Muscle layer of colon (tissue), 2 donors: ENCODE measurements around the gene BCL2L11.

Experiments
- H3K27ac ChIP-seq: one replicate; pipeline ENCODE4 v1.7.0; 2013; ENCODE audit warnings: low read depth, mild to moderate bottlenecking, low read length, moderate library complexity
- H3K27me3 ChIP-seq, 2 donors: one replicate each; pipeline ENCODE4 v1.7.0; 2013; ENCODE audit warnings: low read length in 2 of 2, mild to moderate bottlenecking in 2 of 2; ENCODE audit not compliant: insufficient read depth in 2 of 2, control insufficient read depth in 1 of 2
- H3K36me3 ChIP-seq: one replicate; pipeline ENCODE4 v1.7.0; 2013; ENCODE audit warnings: mild to moderate bottlenecking, low read length; ENCODE audit not compliant: insufficient read depth
- H3K4me1 ChIP-seq: one replicate; pipeline ENCODE4 v1.7.0; 2013; ENCODE audit warnings: mild to moderate bottlenecking, low read length; ENCODE audit not compliant: insufficient read depth
- H3K4me3 ChIP-seq, 2 donors: one replicate each; pipeline ENCODE4 v1.7.0; 2013; ENCODE audit warnings: low read length in 2 of 2, low read depth in 1 of 2, mild to moderate bottlenecking in 1 of 2, moderate library complexity in 1 of 2
- H3K9ac ChIP-seq: one replicate; pipeline ENCODE4 v1.7.0; 2013; ENCODE audit warnings: low read length
- H3K9me3 ChIP-seq: one replicate; pipeline ENCODE4 v1.7.0; 2013; ENCODE audit warnings: mild to moderate bottlenecking, low read length
- donor health status: abdominal sarcoma.
- donor health status: Adenocarcinoma of cecum.

Gene BCL2L11

DNA sequence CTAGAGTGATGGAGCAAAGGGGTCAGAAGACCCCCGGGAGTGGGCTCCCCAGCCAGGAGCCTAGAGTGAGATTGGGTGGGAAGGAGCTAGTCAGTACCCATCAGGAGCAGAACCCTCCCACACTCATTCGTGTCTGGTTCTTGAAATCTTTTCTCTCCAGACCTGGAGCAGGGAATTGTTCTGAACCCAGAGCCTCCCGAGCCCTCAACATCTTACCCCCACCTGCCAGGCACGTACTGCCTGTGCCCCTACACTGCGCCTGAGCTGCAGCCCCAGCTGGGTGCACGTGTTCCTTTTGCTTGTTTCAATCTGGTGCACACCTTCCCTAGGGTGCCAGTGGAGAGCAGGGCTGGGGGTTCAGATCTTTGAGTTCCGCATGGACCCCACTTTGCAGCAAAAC is 52.6 kb downstream of the BCL2L11 start:
- Histone ChIP-seq H3K4me3 (no peak overlapping the region), H3K27ac (no peak overlapping the region), H3K36me3 (no peaks in the 10 kb centered on the region)

DNA sequence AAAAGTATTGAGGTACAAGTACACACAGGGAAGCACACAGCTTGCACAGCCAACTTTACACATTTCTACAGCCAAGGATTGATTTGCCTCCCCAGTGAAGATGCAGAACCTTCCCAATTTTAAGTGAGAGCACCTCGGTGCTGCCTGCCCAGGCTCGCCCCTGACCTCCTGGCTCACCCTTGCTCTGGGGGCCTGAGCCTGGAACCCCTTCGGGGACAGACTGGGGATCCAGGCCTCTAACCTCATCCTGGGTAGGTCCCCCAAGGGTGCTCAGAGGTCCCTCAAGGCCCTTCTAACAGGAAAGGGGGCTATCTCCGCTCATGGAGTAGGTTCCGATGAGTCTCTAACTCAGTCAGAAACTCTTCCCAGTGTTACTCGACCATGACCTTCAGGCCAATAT is 53.1 kb downstream of the BCL2L11 start:
- H3K36me3 ChIP-seq: no peaks in the 10 kb centered on the region
- no peak overlapping the region for H3K27ac ChIP-seq
- no peak overlapping the region for H3K9ac ChIP-seq
- H3K9me3 ChIP-seq: no peaks in the 10 kb centered on the region
- H3K4me1 ChIP-seq: no peaks in the 10 kb centered on the region
- H3K27me3 ChIP-seq: no peaks in the 10 kb centered on the region
- no peak overlapping the region for H3K4me3 ChIP-seq

More for the DNA sequence above, 52.6 kb downstream of the BCL2L11 start:
- H3K9me3 ChIP-seq: no peaks in the 10 kb centered on the region
- no peaks in the 10 kb centered on the region for H3K27me3 ChIP-seq
- no peak overlapping the region for H3K9ac ChIP-seq
- no peaks in the 10 kb centered on the region for H3K4me1 ChIP-seq

DNA sequence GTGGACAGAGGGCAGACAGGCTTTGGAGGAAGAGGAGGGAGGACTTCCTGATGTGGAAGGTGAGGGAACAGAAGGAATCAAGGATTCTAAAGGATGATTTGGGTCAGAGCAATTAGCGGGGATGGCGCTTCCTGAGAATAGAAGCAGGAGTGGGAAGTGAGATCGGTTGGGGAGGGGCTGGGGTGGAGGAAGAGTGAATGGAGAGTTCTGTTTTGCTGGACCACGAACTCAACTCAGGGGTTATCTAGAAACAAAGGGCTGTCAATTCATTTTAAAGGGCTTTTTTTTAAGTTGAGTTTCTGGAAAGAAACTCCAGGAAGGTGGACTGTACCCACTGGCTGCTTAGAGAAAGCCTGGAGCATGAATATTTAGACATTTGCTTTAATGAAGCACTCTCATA is 54.9 kb downstream of the BCL2L11 start:
- no peaks in the 10 kb centered on the region for H3K27me3 ChIP-seq
- H3K4me1 ChIP-seq: no peaks in the 10 kb centered on the region
- H3K27ac ChIP-seq: no peak overlapping the region
- H3K9ac ChIP-seq: no peak overlapping the region
- no peak overlapping the region for H3K4me3 ChIP-seq
- H3K36me3 ChIP-seq: no peaks in the 10 kb centered on the region
- no peaks in the 10 kb centered on the region for H3K9me3 ChIP-seq

DNA sequence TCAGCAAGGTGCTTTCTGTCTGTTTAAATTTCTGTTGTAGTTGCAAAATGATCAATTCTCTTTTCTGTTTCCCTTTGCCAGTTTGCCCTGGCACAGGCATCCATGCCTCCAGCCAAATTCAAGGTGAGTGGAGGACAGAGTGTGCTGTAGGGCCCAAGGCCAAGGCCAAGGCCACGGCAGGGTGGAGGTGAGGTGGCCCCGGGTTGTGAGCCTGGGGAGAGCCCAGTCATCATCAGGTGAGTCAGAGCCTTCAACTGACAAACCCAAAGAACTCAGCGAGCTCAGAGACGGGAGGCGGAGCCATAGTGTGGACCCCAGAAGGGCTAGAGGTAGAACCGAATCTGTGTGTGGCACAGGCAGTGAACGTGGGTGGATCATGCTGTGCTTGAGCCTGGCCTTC is 55.7 kb downstream of the BCL2L11 start:
- Histone ChIP-seq H3K9me3 (no peaks in the 10 kb centered on the region), H3K4me1 (no peaks in the 10 kb centered on the region), H3K36me3 (no peaks in the 10 kb centered on the region), H3K4me3 (no peak overlapping the region), H3K27ac (no peak overlapping the region), H3K9ac (no peak overlapping the region), H3K27me3 (no peaks in the 10 kb centered on the region)

DNA sequence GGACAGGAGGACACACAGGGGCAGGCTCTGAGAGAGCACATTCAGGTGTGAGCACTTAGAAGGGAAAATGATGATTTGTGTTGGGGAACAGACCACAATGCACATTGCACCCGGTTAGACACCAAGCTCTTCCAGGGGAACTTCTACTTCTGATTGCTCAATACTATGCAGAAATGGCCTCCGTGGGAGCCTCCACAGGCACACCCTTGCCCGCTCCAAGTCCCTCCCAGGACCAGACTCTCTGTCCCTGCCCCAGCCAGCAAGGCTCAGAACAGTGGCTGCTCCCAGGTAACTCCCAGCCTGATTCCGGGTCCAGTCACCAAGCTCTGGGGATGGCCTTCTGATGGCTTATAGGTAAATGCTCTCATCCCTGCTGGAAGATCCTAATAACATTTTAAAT is 56.2 kb downstream of the BCL2L11 start:
- no peaks in the 10 kb centered on the region for H3K9me3 ChIP-seq
- H3K36me3 ChIP-seq: no peaks in the 10 kb centered on the region
- H3K4me1 ChIP-seq: no peaks in the 10 kb centered on the region
- no peak overlapping the region for H3K4me3 ChIP-seq
- H3K27me3 ChIP-seq: no peaks in the 10 kb centered on the region
- H3K9ac ChIP-seq: no peak overlapping the region
- no peak overlapping the region for H3K27ac ChIP-seq

DNA sequence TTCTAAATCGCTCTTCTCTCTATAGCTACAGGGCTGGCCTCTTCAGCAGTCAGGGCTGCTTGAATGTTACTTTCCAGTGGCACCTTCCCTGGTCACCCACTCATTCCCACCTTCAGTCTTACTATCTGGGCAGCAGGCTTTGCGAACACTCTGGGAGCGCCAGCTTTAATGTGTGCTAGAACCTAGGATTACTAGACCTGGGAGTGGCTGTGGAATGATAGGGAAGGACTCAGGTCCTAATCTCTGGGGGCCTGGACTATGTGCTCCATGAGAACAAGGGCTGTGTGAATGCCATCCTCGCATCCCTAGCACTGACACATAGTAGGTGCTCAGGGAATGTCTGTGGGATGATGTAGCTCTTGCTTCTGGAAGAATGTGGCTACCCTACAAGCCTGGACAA is 57.6 kb downstream of the BCL2L11 start:
- no peak overlapping the region for H3K27ac ChIP-seq
- no peaks in the 10 kb centered on the region for H3K36me3 ChIP-seq
- H3K4me1 ChIP-seq: no peaks in the 10 kb centered on the region
- no peak overlapping the region for H3K9ac ChIP-seq
- no peaks in the 10 kb centered on the region for H3K27me3 ChIP-seq
- no peaks in the 10 kb centered on the region for H3K9me3 ChIP-seq
- no peak overlapping the region for H3K4me3 ChIP-seq

DNA sequence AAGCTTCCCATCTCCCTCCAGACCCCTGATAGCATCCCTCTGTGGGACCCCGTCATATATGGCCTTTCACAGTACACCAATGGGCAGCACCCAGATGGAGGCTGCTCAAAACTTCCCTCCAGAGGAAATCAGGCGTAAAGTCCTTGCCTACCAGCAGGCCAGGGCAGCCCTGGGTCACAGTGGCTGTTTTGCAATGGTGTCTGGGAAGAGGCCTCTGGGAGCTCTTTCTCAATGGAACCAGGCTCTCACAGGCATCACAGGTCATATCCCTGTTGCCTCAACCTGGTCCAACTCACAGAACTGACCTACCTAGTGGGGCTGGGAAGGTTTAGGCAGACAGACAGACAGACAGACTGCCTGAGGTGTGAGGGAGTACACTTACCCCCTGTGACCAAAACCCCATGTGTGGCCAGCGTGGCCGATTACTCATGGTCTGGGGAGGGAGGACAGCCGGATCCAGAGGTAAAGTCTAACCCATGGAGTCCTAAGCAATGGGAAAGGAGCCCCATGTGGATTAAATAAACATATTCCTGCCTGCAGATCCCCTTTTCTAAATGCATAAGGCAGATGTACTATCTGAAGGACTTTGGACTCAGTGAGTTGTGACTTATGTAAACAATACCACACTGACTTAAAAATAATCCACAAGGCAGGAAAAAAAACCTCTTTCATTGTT is 58.2 kb downstream of the BCL2L11 start:
- Histone ChIP-seq H3K27ac (no peak overlapping the region), H3K9ac (no peak overlapping the region), H3K36me3 (no peaks in the 10 kb centered on the region), H3K4me3 (no peak overlapping the region), H3K4me1 (no peaks in the 10 kb centered on the region), H3K27me3 (no peaks in the 10 kb centered on the region), H3K9me3 (no peaks in the 10 kb centered on the region)

DNA sequence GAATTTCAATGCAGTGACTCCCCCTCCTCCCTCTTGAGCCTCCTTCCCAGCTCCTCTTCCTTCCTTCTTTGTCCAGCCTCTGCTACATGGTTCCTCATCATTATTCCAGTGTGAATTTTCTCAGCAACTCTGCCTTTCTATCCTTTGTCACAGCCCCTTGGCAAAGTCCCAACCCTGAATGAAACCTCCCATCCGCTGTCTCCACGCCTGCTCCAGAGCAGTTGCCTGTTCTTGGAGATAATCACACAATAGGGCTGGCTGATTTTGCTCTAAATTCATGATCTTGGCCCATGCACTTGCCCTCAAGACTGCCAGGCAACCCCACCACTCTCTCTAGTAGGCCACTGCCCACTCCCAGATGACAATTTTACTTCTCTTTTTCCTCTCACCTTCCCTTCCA is 61.4 kb downstream of the BCL2L11 start:
- Histone ChIP-seq H3K9ac (no peak overlapping the region), H3K4me1 (no peaks in the 10 kb centered on the region), H3K27ac (no peak overlapping the region), H3K36me3 (no peaks in the 10 kb centered on the region), H3K9me3 (no peaks in the 10 kb centered on the region), H3K27me3 (no peaks in the 10 kb centered on the region), H3K4me3 (no peak overlapping the region)

DNA sequence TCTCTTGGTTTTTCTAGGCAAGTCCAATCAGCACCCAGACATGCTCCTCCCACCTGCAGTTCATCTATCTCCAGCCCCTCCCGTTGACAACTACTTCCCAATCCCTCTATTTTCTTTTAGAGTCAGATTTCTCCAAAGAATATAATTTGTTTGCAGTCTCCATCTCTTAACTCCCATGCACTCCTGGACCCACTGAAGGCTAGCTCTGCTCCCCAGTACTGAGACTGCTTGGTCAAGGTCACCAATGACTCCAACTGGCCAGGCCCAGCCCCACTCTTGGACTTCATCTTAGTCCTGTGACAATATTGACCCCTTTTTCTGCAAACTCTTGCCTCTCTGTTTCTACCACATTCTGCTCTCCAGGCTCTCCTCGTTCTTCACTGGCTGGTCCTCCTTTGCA is 62.0 kb downstream of the BCL2L11 start:
- H3K9me3 ChIP-seq: no peaks in the 10 kb centered on the region
- no peak overlapping the region for H3K9ac ChIP-seq
- no peak overlapping the region for H3K4me3 ChIP-seq
- H3K4me1 ChIP-seq: no peaks in the 10 kb centered on the region
- H3K27me3 ChIP-seq: no peaks in the 10 kb centered on the region
- no peak overlapping the region for H3K27ac ChIP-seq
- H3K36me3 ChIP-seq: no peaks in the 10 kb centered on the region

DNA sequence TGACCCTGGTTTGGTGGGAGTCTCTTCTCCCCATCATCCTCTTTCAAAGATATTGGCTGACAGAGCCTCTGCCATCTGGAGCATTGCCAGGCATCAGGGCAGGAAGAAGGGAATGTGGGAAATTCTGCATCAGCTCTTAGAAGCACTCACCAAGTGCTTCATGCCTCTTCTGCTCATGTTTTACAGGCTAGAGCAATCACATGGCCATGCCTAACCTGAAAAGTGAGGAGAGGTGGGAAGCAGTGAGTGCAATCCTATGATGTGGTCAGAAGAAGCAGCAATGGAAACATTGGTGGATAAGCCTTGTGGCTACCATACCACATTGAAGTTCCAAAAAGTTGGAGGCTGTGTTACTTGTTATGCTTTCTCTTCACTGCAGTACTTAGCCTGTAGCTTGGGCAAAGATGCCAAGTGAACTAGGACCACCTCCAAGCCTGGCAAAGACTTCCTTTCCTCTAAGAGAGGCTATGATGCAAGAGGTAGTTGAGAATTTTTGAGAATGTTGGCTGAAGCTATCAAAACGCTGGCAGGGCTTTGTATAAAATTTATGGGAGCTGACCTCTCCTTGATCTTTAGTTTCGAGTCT is 64.1 kb downstream of the BCL2L11 start:
- no peaks in the 10 kb centered on the region for H3K36me3 ChIP-seq

DNA sequence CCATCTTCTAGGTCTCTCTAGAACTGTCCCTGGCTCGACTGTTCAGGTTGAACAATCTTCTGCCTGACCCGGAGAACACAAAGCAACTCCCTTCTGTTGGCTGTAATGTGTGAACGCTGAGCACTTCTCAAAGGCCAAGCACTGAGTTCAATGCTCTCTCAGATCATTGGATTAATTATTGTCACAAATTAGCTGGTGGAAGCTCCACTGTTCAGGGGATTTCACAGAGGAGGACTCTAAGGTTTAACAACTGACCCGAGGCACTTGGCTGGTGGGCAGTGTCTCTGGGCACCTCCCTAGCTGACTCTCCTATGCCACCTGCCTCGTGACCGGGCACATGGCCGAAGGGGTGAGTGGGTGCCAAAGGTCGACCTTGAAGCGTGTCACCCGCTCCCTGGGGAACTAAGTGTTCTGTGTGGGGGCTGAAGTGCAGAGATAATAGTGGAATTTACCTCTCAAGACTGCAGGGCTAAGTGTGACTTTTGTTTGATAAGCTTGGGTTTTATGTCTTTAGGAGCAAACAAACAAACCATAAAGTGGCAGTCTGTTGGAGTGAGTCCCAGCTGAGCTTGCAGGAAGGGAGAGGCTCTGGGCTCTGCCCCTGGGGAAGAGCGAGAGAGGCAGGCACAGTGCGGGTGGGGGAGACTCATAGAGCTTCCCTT is 64.8 kb downstream of the BCL2L11 start:
- Histone ChIP-seq H3K9ac (no peak overlapping the region), H3K9me3 (no peaks in the 10 kb centered on the region), H3K27me3 (no peaks in the 10 kb centered on the region), H3K4me3 (no peak overlapping the region), H3K4me1 (no peaks in the 10 kb centered on the region), H3K36me3 (no peaks in the 10 kb centered on the region), H3K27ac (no peak overlapping the region)

More for the DNA sequence above, 64.1 kb downstream of the BCL2L11 start:
- no peak overlapping the region for H3K27ac ChIP-seq
- H3K9ac ChIP-seq: no peak overlapping the region
- H3K4me3 ChIP-seq: no peak overlapping the region
- H3K4me1 ChIP-seq: no peaks in the 10 kb centered on the region
- no peaks in the 10 kb centered on the region for H3K9me3 ChIP-seq
- H3K27me3 ChIP-seq: no peaks in the 10 kb centered on the region
